Kidney epithelial cell (primary cell): ENCODE data around the gene UVSSA. TPM values are rescaled to one million over a fixed set of nuclear protein-coding genes. Genes with fewer than 3 reads are reported as not detected.

Source experiments
- DNase-seq: peaks from one replicate; pipeline ENCODE4 v3.0.0-alpha.2; 2010; ENCODE audit warnings: low read depth
- H3K27me3 ChIP-seq: 2 replicates; pipeline ENCODE4 v1.6.0; 2011; ENCODE audit warnings: low read length; ENCODE audit not compliant: control insufficient read depth, insufficient read depth
- H3K36me3 ChIP-seq: 2 replicates; pipeline ENCODE4 v1.5.1; 2011; ENCODE audit warnings: low read length; ENCODE audit not compliant: control insufficient read depth, insufficient read depth
- H3K4me3 ChIP-seq: 2 replicates; pipeline ENCODE4 v1.5.1; 2011; ENCODE audit warnings: low read depth, mild to moderate bottlenecking, control low read depth, low read length
- total RNA-seq: library from RNA; depleted of rRNA; stranded (reverse); fragments of >200 nt; gene quantifications from 2 replicates; pipeline ENCODE4 v1.2.3, GENCODE V29; 2015
- TF ChIP-seq, protein P1 (sequence below): IDR thresholded peaks from 2 replicates; pipeline ENCODE4 v1.5.1; 2011; ENCODE audit warnings: mild to moderate bottlenecking, moderate library complexity, low read length, control low read depth, inconsistent platforms; ENCODE audit not compliant: insufficient read depth, poor library complexity, severe bottlenecking

The UVSSA gene, protein sequence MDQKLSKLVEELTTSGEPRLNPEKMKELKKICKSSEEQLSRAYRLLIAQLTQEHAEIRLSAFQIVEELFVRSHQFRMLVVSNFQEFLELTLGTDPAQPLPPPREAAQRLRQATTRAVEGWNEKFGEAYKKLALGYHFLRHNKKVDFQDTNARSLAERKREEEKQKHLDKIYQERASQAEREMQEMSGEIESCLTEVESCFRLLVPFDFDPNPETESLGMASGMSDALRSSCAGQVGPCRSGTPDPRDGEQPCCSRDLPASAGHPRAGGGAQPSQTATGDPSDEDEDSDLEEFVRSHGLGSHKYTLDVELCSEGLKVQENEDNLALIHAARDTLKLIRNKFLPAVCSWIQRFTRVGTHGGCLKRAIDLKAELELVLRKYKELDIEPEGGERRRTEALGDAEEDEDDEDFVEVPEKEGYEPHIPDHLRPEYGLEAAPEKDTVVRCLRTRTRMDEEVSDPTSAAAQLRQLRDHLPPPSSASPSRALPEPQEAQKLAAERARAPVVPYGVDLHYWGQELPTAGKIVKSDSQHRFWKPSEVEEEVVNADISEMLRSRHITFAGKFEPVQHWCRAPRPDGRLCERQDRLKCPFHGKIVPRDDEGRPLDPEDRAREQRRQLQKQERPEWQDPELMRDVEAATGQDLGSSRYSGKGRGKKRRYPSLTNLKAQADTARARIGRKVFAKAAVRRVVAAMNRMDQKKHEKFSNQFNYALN
- total RNA-seq = 13.0 and 13.5 TPM in 2 replicates

- peak; percentile 95 for DNase-seq
- TF ChIP-seq, protein P1, sequence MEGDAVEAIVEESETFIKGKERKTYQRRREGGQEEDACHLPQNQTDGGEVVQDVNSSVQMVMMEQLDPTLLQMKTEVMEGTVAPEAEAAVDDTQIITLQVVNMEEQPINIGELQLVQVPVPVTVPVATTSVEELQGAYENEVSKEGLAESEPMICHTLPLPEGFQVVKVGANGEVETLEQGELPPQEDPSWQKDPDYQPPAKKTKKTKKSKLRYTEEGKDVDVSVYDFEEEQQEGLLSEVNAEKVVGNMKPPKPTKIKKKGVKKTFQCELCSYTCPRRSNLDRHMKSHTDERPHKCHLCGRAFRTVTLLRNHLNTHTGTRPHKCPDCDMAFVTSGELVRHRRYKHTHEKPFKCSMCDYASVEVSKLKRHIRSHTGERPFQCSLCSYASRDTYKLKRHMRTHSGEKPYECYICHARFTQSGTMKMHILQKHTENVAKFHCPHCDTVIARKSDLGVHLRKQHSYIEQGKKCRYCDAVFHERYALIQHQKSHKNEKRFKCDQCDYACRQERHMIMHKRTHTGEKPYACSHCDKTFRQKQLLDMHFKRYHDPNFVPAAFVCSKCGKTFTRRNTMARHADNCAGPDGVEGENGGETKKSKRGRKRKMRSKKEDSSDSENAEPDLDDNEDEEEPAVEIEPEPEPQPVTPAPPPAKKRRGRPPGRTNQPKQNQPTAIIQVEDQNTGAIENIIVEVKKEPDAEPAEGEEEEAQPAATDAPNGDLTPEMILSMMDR = no peak
- Histone ChIP-seq H3K27me3 (no peaks in the 10 kb centered on the region), H3K4me3 (peak within 1 kb of the TSS; percentile 85), H3K36me3 (no peaks in the 10 kb centered on the region)
Measured at GRCh38 chr4:1346781-1347409, at the start of gene UVSSA. Gene UVSSA, plus strand, starts transcription at chr4:1347208. Its CDS starts 884 bp downstream, at chr4:1348092.

- Histone ChIP-seq H3K36me3 (peaks cover 2% of the 10 kb centered on the region), H3K27me3 (no peaks in the 10 kb centered on the region), H3K4me3 (no peak overlapping the region)
- TF ChIP-seq, protein P1 = no peak
- DNase-seq = no peak
Measured at GRCh38 chr4:1297456-1298325, 49.3 kb upstream of the UVSSA start.

DNA sequence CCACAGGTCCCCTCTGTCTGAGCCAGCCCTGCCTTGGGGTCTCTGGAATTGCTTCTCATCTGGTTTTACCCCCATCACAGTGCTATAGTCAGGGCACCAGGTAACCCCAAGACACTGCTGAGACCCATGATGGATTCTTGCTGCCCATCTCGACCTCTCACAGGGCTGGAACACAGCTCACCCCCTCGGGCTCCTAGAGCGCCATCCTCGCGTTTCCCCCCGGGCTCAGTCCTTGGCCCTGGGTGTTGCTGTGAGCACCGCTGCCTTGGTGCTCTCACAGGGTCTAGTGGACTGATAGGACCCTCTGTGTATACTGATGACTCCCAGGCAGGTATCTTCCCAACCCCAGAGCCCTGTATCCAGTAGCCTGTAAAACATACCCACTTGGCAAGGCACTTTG is 48.5 kb upstream of the UVSSA start:
- DNase-seq = no peak
- Histone ChIP-seq H3K4me3 (no peak overlapping the region), H3K36me3 (peaks cover 2% of the 10 kb centered on the region), H3K27me3 (no peaks in the 10 kb centered on the region)
- TF ChIP-seq, protein P1 = no peak

- DNase-seq = no peak
- Histone ChIP-seq H3K27me3 (no peaks in the 10 kb centered on the region), H3K36me3 (peaks cover 2% of the 10 kb centered on the region), H3K4me3 (no peak overlapping the region)
- TF ChIP-seq, protein P1 = no peak
Measured at GRCh38 chr4:1299301-1299860, 47.6 kb upstream of the UVSSA start.
